ENCODE results near the gene PDX1. TPM values are rescaled to one million over a fixed set of nuclear protein-coding genes. Genes with fewer than 3 reads are reported as not detected.
A peak's percentile ranks its signal among the peaks of the same experiment; 100 is the strongest.

The PDX1 gene
- total and polyA plus RNA-seq, 2 of the 13 experiments (the other 11 are each of a cell fraction or from before 2014, with no cell fraction given) = 0.07 TPM; not detected in 1

- TF ChIP-seq NFYB (CRISPR knock-in tag; IDR thresholded peaks at IDR 0.05) = peak; percentile 87; the same call in 1 of the 2 replicates
- 0 out of 2 replicates have a peak, but pooled peaks have one; percentile 35 for TF ChIP-seq THYN1 (CRISPR knock-in tag; IDR thresholded peaks at IDR 0.05; ENCODE audit: borderline replicate concordance, low read depth)
- TF ChIP-seq TMF1 (CRISPR knock-in tag; IDR thresholded peaks at IDR 0.05; ENCODE audit: low read depth) = peak; percentile 34; the same call in 1 of the 2 replicates
- no peak for TF ChIP-seq PCBP1 (IDR thresholded peaks at IDR 0.05; ENCODE audit: borderline replicate concordance, low read depth, low read length)
- TF ChIP-seq ESRRA (CRISPR knock-in tag; IDR thresholded peaks at IDR 0.05; ENCODE audit: low read depth) = no peak
- TF ChIP-seq YEATS2 (CRISPR knock-in tag; IDR thresholded peaks at IDR 0.05; ENCODE audit: borderline replicate concordance) = no peak
- TF ChIP-seq ZNF44 (CRISPR knock-in tag; IDR thresholded peaks at IDR 0.05) = no peak
- peak; percentile 79 for TF ChIP-seq USF2 (IDR thresholded peaks at IDR 0.05; ENCODE audit: low read depth, low read length)
- peak; percentile 93; the same call in 1 of the 2 replicates for TF ChIP-seq USF2 (CRISPR knock-in tag; IDR thresholded peaks at IDR 0.05; ENCODE audit: borderline replicate concordance)
- TF ChIP-seq SPEN (CRISPR knock-in tag; IDR thresholded peaks at IDR 0.05; ENCODE audit: low read depth) = no peak
- TF ChIP-seq SMAD3 (CRISPR knock-in tag; IDR thresholded peaks at IDR 0.05) = no peak
- TF ChIP-seq NFYC (CRISPR knock-in tag; IDR thresholded peaks at IDR 0.05) = peak; percentile 75
- TF ChIP-seq IRF2 (CRISPR knock-in tag; IDR thresholded peaks at IDR 0.05) = no peak
- no peak for TF ChIP-seq ZBTB21 (CRISPR knock-in tag; IDR thresholded peaks at IDR 0.05)
- TF ChIP-seq EED (CRISPR knock-in tag; IDR thresholded peaks at IDR 0.05) = no peak
- no peak for TF ChIP-seq ZNF570 (CRISPR knock-in tag; IDR thresholded peaks at IDR 0.05; ENCODE audit: borderline replicate concordance)
- TF ChIP-seq ZNF879 (CRISPR knock-in tag; IDR thresholded peaks at IDR 0.05) = no peak
Measured at GRCh38 chr13:27919659-27919933, 204 bp upstream of the PDX1 start (continued).
